ENCODE measurements around the gene BICC1.

GRCh38 chr10:58637352-58637751 lies 124.7 kb downstream of the BICC1 start:
- TF ChIP-seq, protein P1, sequence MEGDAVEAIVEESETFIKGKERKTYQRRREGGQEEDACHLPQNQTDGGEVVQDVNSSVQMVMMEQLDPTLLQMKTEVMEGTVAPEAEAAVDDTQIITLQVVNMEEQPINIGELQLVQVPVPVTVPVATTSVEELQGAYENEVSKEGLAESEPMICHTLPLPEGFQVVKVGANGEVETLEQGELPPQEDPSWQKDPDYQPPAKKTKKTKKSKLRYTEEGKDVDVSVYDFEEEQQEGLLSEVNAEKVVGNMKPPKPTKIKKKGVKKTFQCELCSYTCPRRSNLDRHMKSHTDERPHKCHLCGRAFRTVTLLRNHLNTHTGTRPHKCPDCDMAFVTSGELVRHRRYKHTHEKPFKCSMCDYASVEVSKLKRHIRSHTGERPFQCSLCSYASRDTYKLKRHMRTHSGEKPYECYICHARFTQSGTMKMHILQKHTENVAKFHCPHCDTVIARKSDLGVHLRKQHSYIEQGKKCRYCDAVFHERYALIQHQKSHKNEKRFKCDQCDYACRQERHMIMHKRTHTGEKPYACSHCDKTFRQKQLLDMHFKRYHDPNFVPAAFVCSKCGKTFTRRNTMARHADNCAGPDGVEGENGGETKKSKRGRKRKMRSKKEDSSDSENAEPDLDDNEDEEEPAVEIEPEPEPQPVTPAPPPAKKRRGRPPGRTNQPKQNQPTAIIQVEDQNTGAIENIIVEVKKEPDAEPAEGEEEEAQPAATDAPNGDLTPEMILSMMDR (IDR thresholded peaks at IDR 0.05), result no peak
- no peak for TF ChIP-seq SIN3A (IDR thresholded peaks at IDR 0.05; ENCODE audit: borderline replicate concordance, insufficient read depth, low read depth, low read length)
- TF ChIP-seq, protein P2, sequence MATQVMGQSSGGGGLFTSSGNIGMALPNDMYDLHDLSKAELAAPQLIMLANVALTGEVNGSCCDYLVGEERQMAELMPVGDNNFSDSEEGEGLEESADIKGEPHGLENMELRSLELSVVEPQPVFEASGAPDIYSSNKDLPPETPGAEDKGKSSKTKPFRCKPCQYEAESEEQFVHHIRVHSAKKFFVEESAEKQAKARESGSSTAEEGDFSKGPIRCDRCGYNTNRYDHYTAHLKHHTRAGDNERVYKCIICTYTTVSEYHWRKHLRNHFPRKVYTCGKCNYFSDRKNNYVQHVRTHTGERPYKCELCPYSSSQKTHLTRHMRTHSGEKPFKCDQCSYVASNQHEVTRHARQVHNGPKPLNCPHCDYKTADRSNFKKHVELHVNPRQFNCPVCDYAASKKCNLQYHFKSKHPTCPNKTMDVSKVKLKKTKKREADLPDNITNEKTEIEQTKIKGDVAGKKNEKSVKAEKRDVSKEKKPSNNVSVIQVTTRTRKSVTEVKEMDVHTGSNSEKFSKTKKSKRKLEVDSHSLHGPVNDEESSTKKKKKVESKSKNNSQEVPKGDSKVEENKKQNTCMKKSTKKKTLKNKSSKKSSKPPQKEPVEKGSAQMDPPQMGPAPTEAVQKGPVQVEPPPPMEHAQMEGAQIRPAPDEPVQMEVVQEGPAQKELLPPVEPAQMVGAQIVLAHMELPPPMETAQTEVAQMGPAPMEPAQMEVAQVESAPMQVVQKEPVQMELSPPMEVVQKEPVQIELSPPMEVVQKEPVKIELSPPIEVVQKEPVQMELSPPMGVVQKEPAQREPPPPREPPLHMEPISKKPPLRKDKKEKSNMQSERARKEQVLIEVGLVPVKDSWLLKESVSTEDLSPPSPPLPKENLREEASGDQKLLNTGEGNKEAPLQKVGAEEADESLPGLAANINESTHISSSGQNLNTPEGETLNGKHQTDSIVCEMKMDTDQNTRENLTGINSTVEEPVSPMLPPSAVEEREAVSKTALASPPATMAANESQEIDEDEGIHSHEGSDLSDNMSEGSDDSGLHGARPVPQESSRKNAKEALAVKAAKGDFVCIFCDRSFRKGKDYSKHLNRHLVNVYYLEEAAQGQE (IDR thresholded peaks at IDR 0.05; ENCODE audit: insufficient read depth in 1 of 2, low read depth in 2 of 2, low read length in 1 of 2), result no peak
